LHCN-M2 (cell line): ENCODE measurements around the gene DUXB. TPM values are rescaled to one million over a fixed set of nuclear protein-coding genes. Genes with fewer than 3 reads are reported as not detected.

Experiments
- DNase-seq: peaks from one replicate; pipeline ENCODE4 v3.0.0-alpha.2; 2012; ENCODE audit warnings: low read depth
- total RNA-seq: library from RNA; depleted of rRNA; stranded (reverse); fragments of >200 nt; gene quantifications from 2 replicates; pipeline ENCODE4 v1.2.3, GENCODE V29; 2014; rRNA removed

Gene DUXB
- total RNA-seq, 1 experiment from 2014 or later: not detected

DNA sequence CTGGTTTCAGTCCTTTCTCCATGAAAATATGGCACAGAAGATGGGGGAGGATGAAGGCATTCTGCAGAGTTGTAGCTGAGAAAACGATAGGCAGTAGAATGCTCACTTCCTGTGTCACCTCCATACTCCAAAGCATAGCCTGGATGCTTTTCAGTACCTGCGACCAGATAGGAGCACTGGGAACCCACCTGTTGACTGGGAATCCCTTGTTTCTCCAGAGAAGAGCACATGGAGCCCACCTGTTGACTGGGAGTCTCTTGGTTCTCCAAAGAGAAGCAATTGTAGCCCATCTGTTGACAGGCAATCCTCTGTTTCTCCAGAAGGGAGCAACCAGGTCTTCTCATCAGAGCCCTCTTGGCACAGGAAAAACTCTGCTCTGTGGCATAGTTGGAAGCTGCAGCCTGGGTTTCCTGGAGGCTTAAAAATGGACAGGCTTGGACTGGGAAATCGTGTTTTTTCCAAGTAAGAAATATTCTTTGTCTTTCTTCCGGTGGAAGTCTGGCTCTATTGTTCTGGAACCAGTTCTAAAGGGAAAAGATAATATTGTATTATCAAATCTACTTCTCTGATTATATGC, 40.4 kb downstream of the DUXB start:
- DNase-seq: no peak

DNA sequence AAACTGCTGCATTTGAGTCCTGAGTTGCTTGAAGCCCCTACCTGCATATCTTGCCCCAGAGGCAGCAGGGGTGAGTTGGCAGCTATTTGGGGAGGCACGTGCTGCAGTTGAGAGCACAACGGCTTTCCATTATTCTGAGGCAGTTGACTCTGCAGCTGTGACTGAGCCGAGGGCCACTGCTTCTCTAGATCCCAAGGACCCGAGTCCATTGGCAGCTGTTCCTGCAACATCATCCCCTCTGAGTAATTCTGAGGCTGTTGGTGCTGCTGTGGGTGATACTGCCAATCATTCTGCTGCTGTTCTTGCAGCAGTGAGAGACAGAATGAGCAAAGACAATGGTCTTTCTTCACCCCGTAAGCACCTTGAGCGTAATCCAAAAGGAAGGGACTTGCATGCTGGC, 40.9 kb downstream of the DUXB start:
- DNase-seq: peak; percentile 61

DNA sequence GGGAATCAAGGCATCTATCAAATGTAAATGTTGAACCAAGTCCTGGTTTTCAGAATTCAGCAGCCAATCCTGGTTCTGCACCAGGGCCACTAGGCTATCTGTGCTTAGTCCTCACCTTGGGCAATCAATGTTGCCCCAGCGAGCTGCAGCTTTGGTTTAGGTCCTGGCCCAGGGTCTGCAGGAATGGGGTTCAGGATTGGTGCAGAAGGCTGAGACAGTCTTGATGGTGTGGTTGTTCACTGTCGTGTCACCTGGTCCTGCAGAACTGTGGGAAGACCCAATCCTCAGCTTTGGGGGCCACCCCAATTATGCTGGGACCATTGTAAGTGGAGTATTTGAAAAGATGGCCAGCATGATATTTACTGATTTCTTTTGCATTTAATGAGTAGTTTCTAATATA, 43.1 kb downstream of the DUXB start:
- no peak for DNase-seq

DNA sequence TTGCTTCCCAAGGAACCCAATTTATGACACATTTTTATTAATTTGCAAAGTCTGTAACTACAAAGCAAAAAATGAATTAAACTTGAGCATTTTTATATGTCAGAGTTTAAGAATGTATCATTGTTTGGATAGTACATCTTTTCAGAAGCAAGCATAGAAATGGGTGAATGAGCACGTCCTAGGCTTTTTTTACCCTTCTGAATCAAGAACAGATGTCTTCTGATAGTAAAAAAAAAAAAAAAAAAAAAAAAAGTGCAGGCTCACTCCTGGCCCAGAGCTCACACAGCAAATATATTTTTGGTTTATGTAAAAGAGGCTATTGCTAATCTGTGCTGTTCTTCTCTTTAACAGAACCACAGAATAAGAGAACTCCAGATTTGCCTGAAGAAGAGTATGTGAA, 47.3 kb downstream of the DUXB start:
- DNase-seq: peak; percentile 18

DNA sequence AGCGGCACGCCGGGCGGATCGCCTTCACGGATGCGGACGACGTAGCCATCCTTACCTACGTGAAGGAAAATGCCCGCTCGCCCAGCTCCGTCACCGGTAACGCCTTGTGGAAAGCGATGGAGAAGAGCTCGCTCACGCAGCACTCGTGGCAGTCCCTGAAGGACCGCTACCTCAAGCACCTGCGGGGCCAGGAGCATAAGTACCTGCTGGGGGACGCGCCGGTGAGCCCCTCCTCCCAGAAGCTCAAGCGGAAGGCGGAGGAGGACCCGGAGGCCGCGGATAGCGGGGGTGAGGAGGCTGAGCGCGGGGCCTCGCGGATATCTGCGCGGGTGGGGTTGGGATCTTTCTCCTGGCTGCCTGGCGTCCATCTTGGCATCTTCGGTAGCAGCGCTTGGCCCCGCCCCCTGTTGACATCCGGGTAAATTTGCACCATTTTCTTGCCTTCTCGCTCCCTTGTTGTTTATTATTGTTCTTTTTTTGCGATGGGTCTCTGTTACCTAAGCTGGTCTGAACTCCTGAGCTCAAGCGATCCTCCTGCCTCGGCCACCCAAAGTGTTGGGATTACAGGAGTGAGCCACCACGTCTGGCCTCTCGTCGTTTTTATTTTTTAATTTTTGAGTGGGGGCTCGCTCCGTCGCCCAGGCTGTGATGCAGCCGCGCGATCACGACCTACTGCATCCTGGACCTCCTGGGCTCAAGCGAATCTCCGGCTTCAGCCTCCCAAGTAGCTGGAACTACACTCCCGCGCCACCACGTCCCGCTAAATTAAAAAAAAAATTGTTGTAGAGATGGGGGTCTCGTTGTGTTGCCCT, 52.8 kb downstream of the DUXB start:
- peak; percentile 65 for DNase-seq

DNA sequence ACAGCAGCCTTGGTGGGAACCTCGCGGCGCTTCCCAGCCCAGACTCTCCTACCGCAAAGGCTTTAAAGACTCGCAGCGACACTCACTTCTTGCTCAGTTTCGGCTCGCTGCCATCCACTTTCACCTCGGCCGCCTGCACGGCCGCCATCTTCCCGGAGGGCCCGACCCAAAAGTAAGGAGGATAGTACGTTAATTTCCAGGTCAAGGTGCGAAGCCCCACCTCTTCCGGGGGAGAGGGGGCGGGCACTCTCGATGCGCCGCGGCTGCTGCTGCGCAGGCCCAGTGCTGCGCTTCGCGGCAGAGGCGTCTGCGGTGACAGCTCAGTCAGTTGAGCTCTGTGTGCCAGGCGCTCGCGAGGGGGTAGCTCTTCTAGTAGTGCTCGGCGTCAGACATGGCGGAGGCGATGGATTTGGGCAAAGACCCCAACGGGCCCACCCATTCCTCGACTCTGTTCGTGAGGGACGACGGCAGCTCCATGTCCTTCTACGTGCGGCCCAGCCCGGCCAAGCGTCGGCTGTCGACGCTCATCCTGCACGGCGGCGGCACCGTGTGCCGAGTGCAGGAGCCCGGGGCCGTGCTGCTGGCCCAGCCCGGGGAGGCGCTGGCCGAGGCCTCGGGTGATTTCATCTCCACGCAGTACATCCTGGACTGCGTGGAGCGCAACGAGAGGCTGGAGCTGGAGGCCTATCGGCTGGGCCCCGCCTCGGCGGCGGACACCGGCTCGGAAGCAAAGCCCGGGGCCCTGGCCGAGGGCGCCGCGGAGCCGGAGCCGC, 53.6 kb downstream of the DUXB start, which contains the start of the genes KARS1 and TERF2IP:
KARS1 (minus strand) TSS at position 174 of the 773 bp plus-strand sequence; CDS start at position 148, 26 bp downstream.
TERF2IP (plus strand) TSS at position 282 of the 773 bp plus-strand sequence; CDS start at position 392, 110 bp downstream.
- peak; percentile 90 for DNase-seq

DNA sequence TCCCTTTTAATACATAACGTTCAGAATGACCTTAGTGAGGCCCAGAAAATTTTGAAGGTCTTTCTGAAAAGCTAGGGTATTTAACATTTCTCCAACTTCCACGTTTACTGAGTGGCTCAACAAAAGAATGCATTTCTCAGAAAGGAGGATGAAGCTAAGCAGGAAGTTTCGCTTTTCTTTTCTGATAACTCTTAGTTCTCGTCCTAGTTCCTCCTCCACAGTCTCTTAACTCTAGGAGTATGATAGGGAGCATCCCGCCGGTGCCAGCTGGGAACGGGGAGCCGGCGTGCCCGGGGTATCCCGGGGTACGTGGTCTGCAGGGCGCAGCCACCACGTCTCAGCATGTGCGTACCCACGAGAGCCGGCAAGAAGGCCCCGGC, 54.2 kb downstream of the DUXB start:
- DNase-seq: no peak

DNA sequence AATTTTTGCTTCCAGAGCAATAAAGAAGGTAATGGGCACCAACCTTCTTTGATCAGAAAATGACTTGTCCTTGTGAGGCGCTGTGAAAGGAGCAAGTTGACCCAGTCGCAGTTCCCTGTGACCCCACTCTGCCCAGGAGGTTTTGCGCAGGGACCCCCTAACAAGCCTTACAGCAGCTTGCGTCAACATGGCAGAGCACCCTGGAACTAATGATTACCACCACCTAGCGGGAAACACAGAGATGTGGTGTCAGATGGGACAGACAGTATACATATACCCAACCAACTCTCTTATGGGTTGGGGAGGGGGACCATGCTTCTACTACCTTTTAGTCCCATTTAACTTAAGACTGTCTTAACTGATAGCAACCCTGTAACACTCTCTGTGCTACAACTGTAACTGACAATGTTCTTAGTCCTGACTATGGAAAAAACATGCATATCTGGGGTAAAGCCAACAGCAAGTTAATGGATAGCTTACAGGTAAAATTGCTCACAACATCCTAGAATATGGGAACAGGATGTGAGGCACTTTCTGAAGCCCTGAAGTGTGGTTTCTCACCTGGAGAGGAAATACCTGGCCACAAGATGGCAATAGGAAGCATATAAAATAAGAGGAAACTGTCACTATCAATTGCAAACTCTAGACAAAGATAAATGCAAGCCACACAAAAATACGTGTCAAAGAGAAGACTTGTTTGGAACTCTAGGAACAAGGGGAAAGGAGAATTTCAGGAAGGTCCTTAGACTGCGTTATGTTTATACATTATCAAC, 56.8 kb downstream of the DUXB start:
- no peak for DNase-seq

Other genes with a start within 250 kb of the DUXB start
- gene TMEM170A, start 236.8 kb downstream of the DUXB start, total RNA-seq: 9.7 and 11.7 TPM in 2 replicates
- 1.8 and 1.9 TPM in 2 replicates for gene CHST6, start 206.0 kb downstream of the DUXB start, total RNA-seq
- not detected in 2 replicates for gene CHST5, start 165.4 kb downstream of the DUXB start, total RNA-seq
- 6.2 and 8.3 TPM in 2 replicates for gene TMEM231, start 145.2 kb downstream of the DUXB start, total RNA-seq
- gene GABARAPL2, start 135.1 kb downstream of the DUXB start, total RNA-seq: 53.7 and 59.0 TPM in 2 replicates
- 50.2 and 66.0 TPM in 2 replicates for gene ADAT1, start 78.2 kb downstream of the DUXB start, total RNA-seq
- gene KARS1, start 53.8 kb downstream of the DUXB start, total RNA-seq: 198 and 202 TPM in 2 replicates
- gene TERF2IP, start 53.7 kb downstream of the DUXB start, total RNA-seq: 53.2 and 60.0 TPM in 2 replicates
- not detected in 2 replicates for gene CPHXL2, start 24.5 kb downstream of the DUXB start, total RNA-seq
- gene CPHXL, start 25.0 kb upstream of the DUXB start, total RNA-seq: not detected in 2 replicates